ENCODE data around the gene ZDHHC8.

DNA sequence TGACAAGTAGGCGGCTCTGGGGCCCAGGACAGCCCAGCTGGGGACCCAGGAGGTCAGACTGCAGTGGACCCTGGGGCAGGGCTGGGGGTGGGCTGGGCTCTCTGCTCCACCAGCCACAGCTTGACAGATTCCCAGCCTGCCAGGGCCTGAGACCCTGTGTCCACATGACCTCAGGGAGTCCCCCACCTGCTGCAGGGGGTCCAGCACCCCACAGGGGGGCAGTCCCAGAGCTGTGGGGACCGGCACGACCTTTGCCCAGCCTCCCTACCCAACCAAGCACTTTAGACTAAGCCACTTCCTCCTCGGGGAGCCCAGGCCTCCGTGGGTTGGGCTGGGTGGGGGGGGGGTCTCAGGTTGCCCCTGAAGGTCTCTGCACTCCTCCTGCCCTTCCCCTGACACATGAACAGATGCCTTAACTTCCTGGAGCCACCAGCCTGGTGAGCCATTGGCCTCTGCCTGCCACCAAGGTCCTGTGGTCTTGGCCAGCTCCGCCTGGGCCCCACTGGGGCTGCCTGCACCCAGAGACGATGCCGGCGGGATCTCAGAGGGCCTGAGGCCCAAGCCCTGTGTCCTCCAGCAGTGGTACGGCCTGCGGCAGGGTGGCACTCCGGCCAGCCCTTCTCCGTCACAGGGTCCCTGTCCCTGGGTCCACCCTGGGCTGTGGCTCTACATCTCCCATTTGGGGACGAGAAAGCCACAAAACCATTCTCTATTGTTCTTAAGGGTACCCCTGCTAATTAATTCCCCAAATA is 15.8 kb downstream of the ZDHHC8 start:
- TF ChIP-seq CTCF (IDR thresholded peaks at IDR 0.05): no peak
- TF ChIP-seq POLR2A (IDR thresholded peaks at IDR 0.05): no peak
